Mammary epithelial cell (primary cell): ENCODE measurements around the gene ENOX1.

Experiments
- CTCF ChIP-seq, 2 donors: IDR thresholded peaks in 1 of 2; conservative IDR thresholded peaks in 1 of 2; 2 replicates each; pipeline ENCODE4 v1.5.1; 2011 to 2012; ENCODE audit warnings: inconsistent platforms in 2 of 2, low read length in 2 of 2, mild to moderate bottlenecking in 2 of 2, control low read depth in 1 of 2, low read depth in 1 of 2; ENCODE audit not compliant: insufficient read depth in 1 of 2; ENCODE audit errors: extremely low read depth in 1 of 2
- EZH2 ChIP-seq: IDR thresholded peaks from 2 replicates; pipeline ENCODE4 v1.6.1; 2012; ENCODE audit warnings: low read length, inconsistent platforms, borderline replicate concordance

DNA sequence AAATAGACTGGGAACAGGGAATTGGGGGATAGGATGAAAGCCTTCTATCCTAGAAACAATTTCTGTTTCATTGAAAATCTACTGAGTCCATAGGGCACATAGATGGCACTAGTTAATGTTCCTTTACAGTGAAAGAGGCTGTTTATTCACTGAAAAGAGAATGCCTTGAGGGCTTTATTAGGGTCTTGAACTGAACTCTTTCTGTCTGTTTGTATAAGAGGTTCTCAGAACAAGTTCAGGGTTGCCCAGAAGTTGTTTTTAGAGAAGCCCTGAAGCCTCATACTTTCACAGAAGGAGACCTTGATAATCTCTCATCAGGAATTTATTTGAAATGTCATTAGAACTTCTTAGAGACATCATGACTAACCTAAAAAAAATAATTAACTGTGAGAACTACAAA lies 43.9 kb downstream of the ENOX1 start:
- TF ChIP-seq CTCF (conservative IDR thresholded peaks at IDR 0.05 in 1 of 2, IDR thresholded peaks at IDR 0.05 in 1 of 2; ENCODE audit: extremely low read depth in 1 of 2, insufficient read depth in 1 of 2, low read depth in 1 of 2, low read length in 2 of 2) (no peak), EZH2 (no peak)
